HG03175 (cell line): ENCODE data around the gene NAGPA.

Experiments
- ATAC-seq: cut with Tn5 transposase; IDR thresholded peaks from one replicate; pipeline ENCODE4 v1.9.1; 2021; ENCODE audit warnings: mild to moderate bottlenecking, moderate library complexity; ENCODE audit not compliant: unreplicated experiment

The NAGPA gene

GRCh38 chr16:4980691-4981090 lies 53.0 kb downstream of the NAGPA start:
- ATAC-seq: no peak

DNA sequence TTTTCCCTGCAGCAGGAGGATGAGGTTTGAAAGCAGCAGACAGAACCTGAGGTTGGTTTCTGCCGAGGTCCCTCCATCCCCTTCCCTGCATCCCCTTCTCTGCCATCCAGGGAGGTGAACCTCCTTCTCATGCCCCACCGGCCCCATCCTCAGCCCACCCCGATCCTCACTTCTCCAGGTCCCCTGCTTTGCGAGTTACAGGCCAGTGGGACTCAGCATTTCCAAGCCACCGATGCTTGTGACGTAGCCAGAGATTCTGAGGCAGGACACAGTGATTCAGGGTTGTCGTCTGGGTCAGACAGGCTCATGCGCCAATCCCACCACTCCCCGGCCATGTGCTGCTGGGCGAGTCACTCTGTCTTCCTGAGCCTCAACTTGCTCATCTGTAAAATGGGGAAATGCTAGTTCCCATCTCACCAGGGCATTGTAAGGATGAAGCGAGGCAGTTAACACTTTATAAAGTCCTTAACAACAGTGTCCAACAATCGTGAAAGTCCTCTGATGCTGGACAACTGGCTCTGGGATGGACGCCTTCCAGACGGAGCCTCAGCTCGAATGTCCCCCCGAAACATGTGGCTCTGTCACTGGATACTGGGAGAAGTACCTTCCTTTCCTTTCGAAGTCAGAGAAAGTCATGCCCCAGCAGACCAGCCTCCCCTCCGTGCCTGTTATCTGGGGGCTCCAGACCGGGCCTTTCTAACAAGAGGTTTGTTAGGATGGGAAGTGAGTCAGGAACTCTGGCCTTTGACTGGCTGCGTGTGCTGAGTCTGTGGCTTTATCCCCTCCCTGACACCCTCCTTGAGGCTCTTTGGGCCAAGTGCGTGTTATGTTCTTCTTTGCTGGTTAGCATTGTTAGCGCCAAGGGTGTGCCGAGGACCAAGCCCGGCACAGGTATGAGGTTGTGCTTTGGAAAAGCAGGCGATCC lies 53.7 kb downstream of the NAGPA start:
- no peak for ATAC-seq

GRCh38 chr16:4979164-4979563 lies 54.6 kb downstream of the NAGPA start:
- ATAC-seq: no peak

GRCh38 chr16:4976611-4977145 lies 57.1 kb downstream of the NAGPA start:
- ATAC-seq: no peak

DNA sequence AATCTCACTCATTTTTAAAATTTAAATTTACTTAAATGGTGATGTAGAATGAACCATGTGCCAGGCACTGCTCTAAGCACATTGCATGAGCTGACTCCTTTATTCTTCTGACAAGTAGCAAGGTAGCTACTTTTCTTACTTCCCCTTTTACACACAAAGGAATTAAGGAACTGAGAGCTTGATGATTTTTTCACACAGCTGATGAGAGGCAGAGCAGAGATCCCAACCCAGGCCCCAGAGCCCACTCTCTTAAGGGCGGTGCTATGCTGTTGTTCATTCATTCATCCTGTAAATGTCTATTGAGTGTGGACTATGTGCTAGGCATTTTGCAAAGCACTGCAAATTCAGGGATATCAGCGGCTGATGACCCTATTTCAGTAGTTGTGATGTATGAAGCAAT lies 57.7 kb downstream of the NAGPA start:
- ATAC-seq: peak; percentile 95
